ENCODE data around the gene EFCAB12. TPM values are rescaled to one million over a fixed set of nuclear protein-coding genes. Genes with fewer than 3 reads are reported as not detected.
A peak's percentile ranks its signal among the peaks of the same experiment; 100 is the strongest.

EFCAB12 gene
- polyA plus RNA-seq, 1 experiment = 0.07 TPM

DNA sequence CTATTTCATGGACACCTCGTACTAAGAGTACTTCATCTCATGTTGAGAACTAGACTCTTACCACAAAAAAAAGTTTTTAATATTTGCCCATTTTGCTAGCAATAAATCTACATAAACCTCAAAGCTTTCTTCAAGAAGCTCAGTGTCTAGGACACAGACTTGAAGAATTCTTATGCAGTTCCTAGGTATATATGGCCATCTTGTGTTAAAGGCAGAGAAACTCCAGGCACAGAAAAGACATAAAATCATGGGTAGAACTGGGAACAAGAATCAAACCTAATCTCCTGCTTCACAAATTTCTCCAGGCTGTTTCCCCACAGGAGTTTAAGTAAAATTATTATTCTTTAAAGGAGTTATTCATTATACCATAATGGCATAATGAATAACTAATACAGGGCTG lies 6.9 kb upstream of the EFCAB12 start:
- CTCF ChIA-PET = interaction anchor here (0.5 to 2.6 kb wide), 3 partner anchors 48 to 52 kb away, joined by 3 to 14 read pairs (median 5); no protein-coding TSS in a partner anchor
- TF ChIP-seq, protein P1, sequence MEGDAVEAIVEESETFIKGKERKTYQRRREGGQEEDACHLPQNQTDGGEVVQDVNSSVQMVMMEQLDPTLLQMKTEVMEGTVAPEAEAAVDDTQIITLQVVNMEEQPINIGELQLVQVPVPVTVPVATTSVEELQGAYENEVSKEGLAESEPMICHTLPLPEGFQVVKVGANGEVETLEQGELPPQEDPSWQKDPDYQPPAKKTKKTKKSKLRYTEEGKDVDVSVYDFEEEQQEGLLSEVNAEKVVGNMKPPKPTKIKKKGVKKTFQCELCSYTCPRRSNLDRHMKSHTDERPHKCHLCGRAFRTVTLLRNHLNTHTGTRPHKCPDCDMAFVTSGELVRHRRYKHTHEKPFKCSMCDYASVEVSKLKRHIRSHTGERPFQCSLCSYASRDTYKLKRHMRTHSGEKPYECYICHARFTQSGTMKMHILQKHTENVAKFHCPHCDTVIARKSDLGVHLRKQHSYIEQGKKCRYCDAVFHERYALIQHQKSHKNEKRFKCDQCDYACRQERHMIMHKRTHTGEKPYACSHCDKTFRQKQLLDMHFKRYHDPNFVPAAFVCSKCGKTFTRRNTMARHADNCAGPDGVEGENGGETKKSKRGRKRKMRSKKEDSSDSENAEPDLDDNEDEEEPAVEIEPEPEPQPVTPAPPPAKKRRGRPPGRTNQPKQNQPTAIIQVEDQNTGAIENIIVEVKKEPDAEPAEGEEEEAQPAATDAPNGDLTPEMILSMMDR (IDR thresholded peaks at IDR 0.05; ENCODE audit: low read depth, low read length) = 0 out of 2 replicates have a peak, but pooled peaks have one; percentile 12
- Histone ChIP-seq H3K27me3 (ENCODE audit: control insufficient read depth, insufficient read depth, low read length) (no peaks in the 10 kb centered on the region), H3K4me3 (ENCODE audit: low read depth, low read length) (no peak overlapping the region), H3K27ac (ENCODE audit: low read depth, low read length) (no peak overlapping the region), H3K9me3 (ENCODE audit: control insufficient read depth, insufficient read depth, low read length) (no peaks in the 10 kb centered on the region)
- POLR2A ChIA-PET = interaction anchor here (1.1 kb wide), 1 partner anchor 52 kb away, joined by 4 read pairs; no protein-coding TSS in a partner anchor
- no peak for DNase-seq (ENCODE audit: low read depth, low spot score)

DNA sequence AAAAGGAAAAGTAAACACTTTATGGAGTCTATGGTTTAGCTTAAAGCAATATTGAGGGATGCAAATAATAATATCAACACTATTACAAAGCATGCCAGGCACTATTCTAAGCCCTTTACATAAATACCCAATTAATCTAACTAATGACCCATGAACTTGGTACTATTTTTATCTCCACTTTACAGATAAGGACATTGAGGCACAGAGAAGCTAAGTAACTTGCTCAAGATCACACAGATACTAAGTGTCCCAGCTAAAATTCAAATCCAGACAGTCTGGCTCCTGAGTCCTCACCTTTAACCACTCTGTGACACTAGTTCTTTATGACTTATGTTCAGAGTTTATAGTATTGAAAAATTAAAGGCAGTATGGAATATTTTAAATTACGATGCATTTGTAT lies 5.7 kb upstream of the EFCAB12 start:
- DNase-seq (ENCODE audit: low read depth, low spot score) = no peak
- TF ChIP-seq, protein P1 (IDR thresholded peaks at IDR 0.05; ENCODE audit: low read depth, low read length) = no peak
- ChIA-PET CTCF (interaction anchor here (0.8 to 2.6 kb wide), 2 partner anchors 51 to 56 kb away, joined by 3 to 14 read pairs; no protein-coding TSS in a partner anchor), POLR2A (no interaction called here)
- H3K27me3 ChIP-seq (ENCODE audit: control insufficient read depth, insufficient read depth, low read length) = no peaks in the 10 kb centered on the region
- no peak overlapping the region for H3K27ac ChIP-seq (ENCODE audit: low read depth, low read length)
- H3K4me3 ChIP-seq (ENCODE audit: low read depth, low read length) = no peak overlapping the region
- H3K9me3 ChIP-seq (ENCODE audit: control insufficient read depth, insufficient read depth, low read length) = no peaks in the 10 kb centered on the region

DNA sequence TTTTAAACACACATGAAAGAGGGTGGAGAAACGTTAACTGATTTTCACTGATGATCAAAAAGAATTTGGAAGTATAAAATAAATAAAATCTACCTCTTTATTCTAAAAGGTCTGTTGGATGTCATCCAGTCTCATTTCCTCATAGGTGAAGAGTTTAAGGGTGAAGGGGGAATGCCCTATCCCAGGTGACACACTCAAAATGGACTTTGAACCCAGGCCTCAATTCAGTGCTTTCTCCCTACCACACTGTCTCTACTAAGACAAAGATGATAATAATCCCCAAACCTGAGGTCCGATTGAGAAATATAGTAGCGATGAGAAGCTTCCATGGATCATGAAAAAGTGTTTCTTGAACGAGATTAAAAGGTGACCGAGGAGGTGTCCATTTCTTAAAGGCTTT lies 5.1 kb upstream of the EFCAB12 start:
- POLR2A ChIA-PET = no interaction called here

DNA sequence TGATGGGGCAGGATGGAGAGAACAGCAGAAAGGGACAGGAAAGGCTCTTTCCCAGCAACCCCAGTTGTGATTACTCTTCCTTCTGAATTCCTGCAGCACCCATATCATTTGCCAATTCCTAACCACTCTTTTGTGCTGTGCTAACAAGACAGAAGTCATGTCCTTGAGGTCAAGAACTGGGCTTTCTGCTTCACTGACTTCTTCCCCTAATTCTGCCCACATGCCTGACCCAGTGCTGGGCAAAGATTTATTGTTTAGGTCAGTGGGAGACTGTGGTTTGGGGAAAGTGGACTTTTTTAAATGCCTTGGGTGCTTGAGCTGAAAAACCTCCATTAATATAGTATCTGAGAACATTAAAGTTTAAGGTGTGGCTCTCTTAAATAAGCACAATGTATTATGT lies 4.2 kb upstream of the EFCAB12 start:
- peaks cover 3% of the 10 kb centered on the region for H3K27me3 ChIP-seq (ENCODE audit: control insufficient read depth, insufficient read depth, low read length)
- H3K27ac ChIP-seq (ENCODE audit: low read depth, low read length) = no peak overlapping the region
- H3K9me3 ChIP-seq (ENCODE audit: control insufficient read depth, insufficient read depth, low read length) = no peaks in the 10 kb centered on the region
- TF ChIP-seq, protein P1 (IDR thresholded peaks at IDR 0.05; ENCODE audit: low read depth, low read length) = no peak
- DNase-seq (ENCODE audit: low read depth, low spot score) = no peak
- ChIA-PET POLR2A (no interaction called here), CTCF (interaction anchor here (0.6 to 1.0 kb wide), 2 partner anchors 32 to 324 kb away, joined by 5 to 6 read pairs; no protein-coding TSS in a partner anchor)
- H3K4me3 ChIP-seq (ENCODE audit: low read depth, low read length) = no peak overlapping the region

More for the DNA sequence above, 5.1 kb upstream of the EFCAB12 start:
- no peak overlapping the region for H3K27ac ChIP-seq (ENCODE audit: low read depth, low read length)
- H3K27me3 ChIP-seq (ENCODE audit: control insufficient read depth, insufficient read depth, low read length) = no peaks in the 10 kb centered on the region
- TF ChIP-seq, protein P1 (IDR thresholded peaks at IDR 0.05; ENCODE audit: low read depth, low read length) = no peak
- H3K4me3 ChIP-seq (ENCODE audit: low read depth, low read length) = no peak overlapping the region
- no peaks in the 10 kb centered on the region for H3K9me3 ChIP-seq (ENCODE audit: control insufficient read depth, insufficient read depth, low read length)
- no peak for DNase-seq (ENCODE audit: low read depth, low spot score)
- CTCF ChIA-PET = interaction anchor here (0.7 to 2.6 kb wide), 3 partner anchors 50 to 485 kb away, joined by 3 to 14 read pairs (median 3); no protein-coding TSS in a partner anchor

DNA sequence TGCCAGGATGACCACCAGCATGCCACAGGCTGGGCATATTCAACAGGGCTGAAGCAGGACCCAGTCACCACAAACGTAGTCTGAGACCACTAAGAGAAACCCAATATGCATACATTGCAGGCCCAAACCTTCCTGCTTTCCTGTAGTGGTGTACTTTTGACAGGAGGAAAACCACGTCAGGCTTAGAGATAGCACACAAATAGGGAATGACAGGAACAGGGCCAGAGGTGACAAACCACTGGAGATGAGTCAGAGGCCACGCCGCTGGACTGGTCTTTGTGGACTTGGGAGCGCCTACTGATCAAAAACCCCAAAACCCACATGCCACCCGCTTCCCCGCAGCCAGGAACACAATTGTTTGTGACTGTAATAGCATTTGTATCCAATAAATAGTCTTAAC lies 3.6 kb upstream of the EFCAB12 start:
- POLR2A ChIA-PET = no interaction called here
- CTCF ChIA-PET = no interaction called here
- no peak overlapping the region for H3K4me3 ChIP-seq (ENCODE audit: low read depth, low read length)
- TF ChIP-seq, protein P1 (IDR thresholded peaks at IDR 0.05; ENCODE audit: low read depth, low read length) = no peak
- peaks cover 3% of the 10 kb centered on the region for H3K27me3 ChIP-seq (ENCODE audit: control insufficient read depth, insufficient read depth, low read length)
- H3K27ac ChIP-seq (ENCODE audit: low read depth, low read length) = peak overlapping the region; percentile 21
- H3K9me3 ChIP-seq (ENCODE audit: control insufficient read depth, insufficient read depth, low read length) = no peaks in the 10 kb centered on the region
- DNase-seq (ENCODE audit: low read depth, low spot score) = no peak
